Nephron progenitor cell (in vitro differentiated cells): Measurements from ENCODE around the gene CACNA1A.

Experiments
- DNase-seq: peaks from one replicate; pipeline ENCODE4 v3.0.0; 2021
- H3K27ac Mint-ChIP-seq: 2 replicates; pipeline ENCODE4 v1.8.0; 2021; ENCODE audit warnings: mild to moderate bottlenecking, moderate library complexity, mixed read lengths
- H3K27me3 Mint-ChIP-seq: 2 replicates; pipeline ENCODE4 v1.8.0; 2021; ENCODE audit warnings: mild to moderate bottlenecking, low read depth, mixed read lengths; ENCODE audit not compliant: poor library complexity
- H3K36me3 Mint-ChIP-seq: 2 replicates; pipeline ENCODE4 v1.8.0; 2021; ENCODE audit warnings: low read depth, mixed read lengths
- H3K4me1 Mint-ChIP-seq: 2 replicates; pipeline ENCODE4 v1.8.0; 2021; ENCODE audit warnings: mixed read lengths
- H3K4me3 Mint-ChIP-seq: 2 replicates; pipeline ENCODE4 v1.8.0; 2021; ENCODE audit warnings: mild to moderate bottlenecking, moderate library complexity, mixed read lengths
- H3K9me3 Mint-ChIP-seq: 2 replicates; pipeline ENCODE4 v1.8.0; 2021; ENCODE audit warnings: mild to moderate bottlenecking, moderate library complexity, mixed read lengths
- CTCF ChIP-seq: fragments of 200-600 bp; sonication (generic); IDR thresholded peaks from 2 replicates; pipeline ENCODE4 v1.5.0; 2021; ENCODE audit warnings: antibody characterized with exemption

Gene CACNA1A

GRCh38 chr19:13252569-13253335, 253.5 kb downstream of the CACNA1A start:
- no peaks in the 10 kb centered on the region for H3K4me1 Mint-ChIP-seq
- DNase-seq, result no peak
- no peak overlapping the region for H3K4me3 Mint-ChIP-seq
- TF ChIP-seq CTCF, result no peak
- H3K27me3 Mint-ChIP-seq, result peaks cover 37% of the 10 kb centered on the region
- peaks cover 14% of the 10 kb centered on the region for H3K9me3 Mint-ChIP-seq
- H3K36me3 Mint-ChIP-seq, result no peaks in the 10 kb centered on the region
- no peak overlapping the region for H3K27ac Mint-ChIP-seq

GRCh38 chr19:13244920-13245319, 261.4 kb downstream of the CACNA1A start:
- Mint-ChIP-seq H3K4me1 (peaks cover 9% of the 10 kb centered on the region), H3K9me3 (no peaks in the 10 kb centered on the region), H3K4me3 (no peak overlapping the region), H3K36me3 (no peaks in the 10 kb centered on the region), H3K27ac (no peak overlapping the region), H3K27me3 (peaks cover 22% of the 10 kb centered on the region)
- no peak for DNase-seq
- no peak for TF ChIP-seq CTCF

- no peak overlapping the region for H3K4me3 Mint-ChIP-seq
Measured at GRCh38 chr19:13241231-13242104, 264.8 kb downstream of the CACNA1A start.

GRCh38 chr19:13240312-13241022, 265.8 kb downstream of the CACNA1A start:
- DNase-seq, result no peak
- no peak overlapping the region for H3K4me3 Mint-ChIP-seq
- peaks cover 14% of the 10 kb centered on the region for H3K9me3 Mint-ChIP-seq
- TF ChIP-seq CTCF, result no peak
- peaks cover 26% of the 10 kb centered on the region for H3K27me3 Mint-ChIP-seq
- H3K36me3 Mint-ChIP-seq, result peaks cover 7% of the 10 kb centered on the region
- H3K4me1 Mint-ChIP-seq, result peaks cover 28% of the 10 kb centered on the region
- H3K27ac Mint-ChIP-seq, result no peak overlapping the region

More at GRCh38 chr19:13241231-13242104, 264.8 kb downstream of the CACNA1A start:
- TF ChIP-seq CTCF, result no peak
- no peak for DNase-seq
- Mint-ChIP-seq H3K9me3 (peaks cover 6% of the 10 kb centered on the region), H3K36me3 (no peaks in the 10 kb centered on the region), H3K27ac (no peak overlapping the region), H3K27me3 (peaks cover 23% of the 10 kb centered on the region), H3K4me1 (peaks cover 28% of the 10 kb centered on the region)

GRCh38 chr19:13238891-13239534, 267.3 kb downstream of the CACNA1A start:
- no peak for DNase-seq
- no peak overlapping the region for H3K27ac Mint-ChIP-seq
- H3K4me3 Mint-ChIP-seq, result no peak overlapping the region
- H3K27me3 Mint-ChIP-seq, result peaks cover 30% of the 10 kb centered on the region
- H3K36me3 Mint-ChIP-seq, result peaks cover 19% of the 10 kb centered on the region
- TF ChIP-seq CTCF, result no peak
- peaks cover 26% of the 10 kb centered on the region for H3K9me3 Mint-ChIP-seq
- H3K4me1 Mint-ChIP-seq, result peaks cover 33% of the 10 kb centered on the region
